Activated naive CD4-positive, alpha-beta T cell treated with anti-CD3 and anti-CD28 coated beads, Interleukin-2, amount 10 ng/mL, durations not matched to agents 7 days and 5 days (primary cell): ENCODE measurements around the gene HSF2BP.
"Not testable (repeated sequence)": the region's sequence is repeated elsewhere in the genome, so short reads cannot be mapped to it uniquely, and the experiment has no call there.

ENCODE experiments used
- CTCF ChIA-PET: fragments of 350-600 bp; sonication (Branson Sonifier 250); formaldehyde crosslinking; loops from one replicate; lab custom pipeline; 2021; ENCODE audit warnings: antibody characterized with exemption; lab: Charles Lee
- DNase-seq: peaks from one replicate; pipeline ENCODE4 v3.0.0-alpha.2; 2020
- H3K27ac Mint-ChIP-seq: one replicate; pipeline ENCODE4 v1.8.0; 2021; ENCODE audit warnings: mild to moderate bottlenecking, moderate library complexity, mixed read lengths
- H3K27me3 Mint-ChIP-seq: one replicate; pipeline ENCODE4 v1.8.0; 2021; ENCODE audit warnings: mild to moderate bottlenecking, mixed read lengths
- H3K36me3 Mint-ChIP-seq: one replicate; pipeline ENCODE4 v1.8.0; 2021; ENCODE audit warnings: mixed read lengths
- H3K4me1 Mint-ChIP-seq: one replicate; pipeline ENCODE4 v1.8.0; 2021; ENCODE audit warnings: mixed read lengths
- H3K4me3 Mint-ChIP-seq: one replicate; pipeline ENCODE4 v1.8.0; 2021; ENCODE audit warnings: mild to moderate bottlenecking, moderate library complexity, mixed read lengths
- H3K9me3 Mint-ChIP-seq: one replicate; pipeline ENCODE4 v1.8.0; 2021; ENCODE audit warnings: mixed read lengths

HSF2BP gene

DNA sequence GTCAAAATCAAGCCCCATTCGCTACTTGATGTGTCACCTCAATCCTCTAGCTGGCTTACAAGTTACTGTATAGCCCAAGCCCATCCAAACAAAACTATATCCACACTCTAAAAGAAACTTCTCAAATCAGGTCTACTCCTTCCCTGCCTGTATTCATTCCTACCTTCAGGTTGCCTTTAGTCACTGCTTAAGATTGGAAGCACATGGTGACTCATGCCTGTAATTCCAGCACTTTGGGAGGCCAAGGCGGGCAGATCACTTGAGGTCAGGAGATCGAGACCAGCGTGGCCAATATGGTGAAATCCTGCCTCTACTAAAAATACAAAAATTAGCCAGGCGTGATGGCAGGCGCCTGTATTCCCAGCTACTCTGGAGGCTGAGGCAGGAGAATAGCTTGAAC, 7.4 kb downstream of the HSF2BP start:
- H3K9me3 Mint-ChIP-seq, H3K36me3 Mint-ChIP-seq, H3K4me1 Mint-ChIP-seq, H3K4me3 Mint-ChIP-seq, CTCF ChIA-PET, H3K27ac Mint-ChIP-seq, DNase-seq: not testable (repeated sequence)
- peaks cover 10% of the 10 kb centered on the region for H3K27me3 Mint-ChIP-seq

DNA sequence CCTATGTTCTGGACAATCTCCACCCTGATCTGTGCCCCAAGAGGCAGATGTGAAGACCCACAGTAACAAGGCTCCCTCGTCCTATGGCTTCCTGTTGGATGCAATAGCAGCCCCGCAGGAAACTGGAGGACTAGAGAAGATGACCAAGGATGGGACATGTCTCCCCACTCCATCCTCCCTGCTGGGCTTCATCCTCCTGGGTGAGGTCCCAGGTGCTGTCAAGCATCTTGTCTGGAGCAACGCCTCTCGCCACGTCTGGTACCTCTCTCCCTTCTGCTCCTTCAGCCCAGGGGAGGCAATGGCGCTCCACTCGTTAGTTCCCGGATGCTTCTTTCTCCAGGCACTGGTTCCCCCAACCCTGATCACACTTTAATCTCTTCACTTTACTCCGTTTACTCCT, 11.1 kb downstream of the HSF2BP start:
- Mint-ChIP-seq H3K36me3 (no peaks in the 10 kb centered on the region), H3K4me3 (no peak overlapping the region), H3K4me1 (peaks cover 22% of the 10 kb centered on the region), H3K27ac (no peak overlapping the region), H3K9me3 (no peaks in the 10 kb centered on the region), H3K27me3 (peaks cover 10% of the 10 kb centered on the region)
- CTCF ChIA-PET, result no interaction called here
- DNase-seq, result no peak

DNA sequence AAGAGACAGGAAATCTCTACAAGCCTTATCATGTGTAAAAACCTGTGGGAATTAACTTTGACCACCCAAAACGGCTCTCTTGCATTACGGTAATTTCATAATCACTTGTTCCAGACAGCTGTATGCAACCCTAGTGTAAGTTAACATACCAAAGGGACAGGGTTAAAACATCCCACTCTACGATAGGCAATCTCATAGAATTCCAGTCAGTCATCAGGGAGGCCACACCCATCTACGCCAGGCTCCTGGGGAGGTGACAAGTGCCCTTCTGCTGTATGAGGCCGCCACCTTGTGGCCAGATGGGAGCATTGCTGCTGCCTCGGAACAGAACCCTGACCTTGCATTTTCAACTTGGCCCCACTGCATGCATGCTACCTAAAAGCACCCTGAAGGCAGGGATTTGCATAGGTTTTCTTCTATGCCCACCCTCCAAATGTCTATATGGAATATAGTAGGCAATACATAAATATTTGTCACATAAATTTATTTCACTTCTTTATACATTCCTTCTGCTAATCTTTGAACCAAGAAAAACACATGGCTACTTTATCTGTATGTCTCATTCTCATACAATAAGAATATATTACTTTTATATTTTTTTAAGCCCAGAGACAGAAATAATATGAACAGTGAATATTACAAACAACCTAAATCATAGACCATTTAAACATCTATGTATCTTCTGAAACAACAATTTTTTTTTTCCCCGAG, 12.6 kb downstream of the HSF2BP start:
- Mint-ChIP-seq H3K27ac (no peak overlapping the region), H3K36me3 (no peaks in the 10 kb centered on the region), H3K4me1 (peaks cover 22% of the 10 kb centered on the region), H3K27me3 (peaks cover 10% of the 10 kb centered on the region), H3K4me3 (peak overlapping the region; percentile 1), H3K9me3 (no peaks in the 10 kb centered on the region)
- DNase-seq, result peak; percentile 89
- CTCF ChIA-PET, result interaction anchor here (1.2 to 1.8 kb wide), 3 partner anchors 13 to 284 kb away, joined by 3 to 4 read pairs (median 3); no protein-coding TSS in a partner anchor

DNA sequence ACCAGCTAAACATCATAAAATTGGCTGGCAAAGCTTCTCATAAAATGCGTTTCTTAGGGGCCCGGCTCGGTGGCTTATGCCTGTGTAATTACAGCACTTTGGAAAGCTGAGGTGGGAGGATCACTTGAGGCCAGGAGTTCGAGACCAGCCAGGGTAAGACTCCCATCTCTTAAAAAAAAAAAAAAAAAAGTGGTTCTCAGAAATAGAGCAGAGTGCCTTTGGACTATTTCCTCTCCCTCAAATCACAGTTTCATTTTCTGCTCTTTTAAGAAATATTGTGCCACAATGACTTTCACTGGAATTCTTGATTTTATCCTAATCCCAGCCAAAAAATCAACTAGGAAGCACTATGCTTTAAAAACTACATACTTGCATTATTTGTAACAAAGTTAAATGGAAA, 13.3 kb downstream of the HSF2BP start:
- H3K9me3 Mint-ChIP-seq, result no peaks in the 10 kb centered on the region
- no peak overlapping the region for H3K27ac Mint-ChIP-seq
- peaks cover 14% of the 10 kb centered on the region for H3K27me3 Mint-ChIP-seq
- DNase-seq, result no peak
- CTCF ChIA-PET, result interaction anchor here (0.8 to 2.1 kb wide), 10 partner anchors 8 to 442 kb away, joined by 3 to 15 read pairs (median 3); partner anchors contain the start of genes HSF2BP and RRP1B
- peak overlapping the region; percentile 44 for H3K4me3 Mint-ChIP-seq
- no peaks in the 10 kb centered on the region for H3K36me3 Mint-ChIP-seq
- peaks cover 22% of the 10 kb centered on the region for H3K4me1 Mint-ChIP-seq

DNA sequence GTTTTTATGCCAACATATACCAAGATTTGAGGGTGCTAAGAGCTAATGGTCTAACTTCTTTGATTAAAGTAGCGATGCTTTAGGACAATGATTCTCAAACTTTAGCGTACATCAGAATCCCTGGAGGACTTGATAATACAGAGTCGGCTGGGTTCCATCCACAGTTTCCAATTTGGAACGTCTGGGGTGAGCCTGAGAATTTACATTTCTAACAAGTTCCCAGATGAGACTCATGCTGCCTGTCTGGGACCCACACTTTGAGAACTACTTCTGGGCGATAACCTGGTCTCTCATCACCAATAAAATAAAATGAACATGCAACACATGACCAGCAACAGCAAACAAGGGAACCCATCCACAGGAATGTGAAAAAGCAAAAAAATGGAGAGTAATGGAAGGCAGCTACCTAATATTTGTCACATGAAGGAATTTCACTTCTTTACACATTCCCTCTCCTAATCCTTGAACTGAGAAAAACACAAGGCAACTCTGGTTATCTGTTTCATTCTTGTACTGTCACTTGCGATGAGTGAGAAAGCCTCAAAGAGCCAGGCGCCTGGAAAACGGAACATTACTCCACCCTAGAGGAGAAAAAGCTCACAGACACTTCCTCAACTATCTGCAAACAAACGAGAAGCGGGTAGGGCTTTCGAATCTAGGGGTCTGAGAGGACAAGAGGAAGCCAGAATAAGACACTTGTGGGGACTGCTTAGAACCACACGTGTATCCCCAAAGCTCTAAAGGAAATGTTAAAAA, 14.0 kb downstream of the HSF2BP start:
- H3K27me3 Mint-ChIP-seq, result peaks cover 15% of the 10 kb centered on the region
- peaks cover 22% of the 10 kb centered on the region for H3K4me1 Mint-ChIP-seq
- no peaks in the 10 kb centered on the region for H3K9me3 Mint-ChIP-seq
- H3K27ac Mint-ChIP-seq, result no peak overlapping the region
- H3K36me3 Mint-ChIP-seq, result no peaks in the 10 kb centered on the region
- peak; percentile 55 for DNase-seq
- CTCF ChIA-PET, result interaction anchor here (0.8 to 2.1 kb wide), 10 partner anchors 8 to 442 kb away, joined by 3 to 15 read pairs (median 3); partner anchors contain the start of genes HSF2BP and RRP1B
- H3K4me3 Mint-ChIP-seq, result peak overlapping the region; percentile 44

DNA sequence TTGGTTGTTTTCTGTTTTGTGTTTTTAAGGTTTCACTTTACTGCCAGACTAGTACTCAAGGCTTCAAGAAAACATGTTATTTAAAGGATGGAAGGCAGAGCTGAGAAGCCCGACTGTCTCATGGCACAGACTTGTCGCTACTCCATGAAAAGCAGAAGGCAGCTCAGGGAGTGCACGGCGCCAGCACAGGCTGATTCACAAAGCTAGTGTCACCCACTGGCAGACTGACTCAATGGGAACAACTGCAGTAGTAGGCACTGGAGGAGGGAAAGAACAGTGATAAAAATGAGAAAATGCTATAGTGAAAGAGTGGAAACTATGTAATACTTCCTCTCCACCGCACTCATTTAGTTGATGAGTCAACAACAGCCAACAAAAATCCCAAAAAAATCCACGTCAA, 14.7 kb downstream of the HSF2BP start:
- no peaks in the 10 kb centered on the region for H3K36me3 Mint-ChIP-seq
- CTCF ChIA-PET, result interaction anchor here (1.5 to 2.1 kb wide), 2 partner anchors 32 to 37 kb away, joined by 4 to 15 read pairs; no protein-coding TSS in a partner anchor
- H3K4me1 Mint-ChIP-seq, result peaks cover 22% of the 10 kb centered on the region
- no peak overlapping the region for H3K4me3 Mint-ChIP-seq
- no peak for DNase-seq
- H3K9me3 Mint-ChIP-seq, result no peaks in the 10 kb centered on the region
- H3K27me3 Mint-ChIP-seq, result peaks cover 15% of the 10 kb centered on the region
- H3K27ac Mint-ChIP-seq, result no peak overlapping the region

DNA sequence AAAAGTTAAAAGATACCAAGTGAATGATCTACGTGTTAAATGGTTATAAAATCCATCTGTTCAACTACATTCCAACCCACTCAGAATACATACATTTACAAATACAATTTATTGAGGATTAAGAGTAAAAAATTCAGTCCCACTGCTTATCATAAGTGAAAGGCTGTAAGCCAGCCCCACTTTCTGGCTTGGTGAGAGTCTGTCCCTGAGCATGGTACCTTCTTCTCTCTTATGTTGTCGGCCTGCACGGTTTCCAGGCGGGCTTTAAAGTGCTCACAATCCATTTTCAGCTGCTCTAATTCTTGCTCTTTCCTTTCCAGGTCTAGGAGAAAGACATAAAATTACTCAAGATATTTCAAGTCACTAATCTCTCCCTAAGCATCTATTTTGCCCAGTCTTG, 15.2 kb downstream of the HSF2BP start:
- no peaks in the 10 kb centered on the region for H3K36me3 Mint-ChIP-seq
- no peak for DNase-seq
- peaks cover 22% of the 10 kb centered on the region for H3K4me1 Mint-ChIP-seq
- no peaks in the 10 kb centered on the region for H3K9me3 Mint-ChIP-seq
- CTCF ChIA-PET, result interaction anchor here (2.1 kb wide), 1 partner anchor 32 kb away, joined by 15 read pairs; no protein-coding TSS in a partner anchor
- no peak overlapping the region for H3K27ac Mint-ChIP-seq
- H3K27me3 Mint-ChIP-seq, result peaks cover 15% of the 10 kb centered on the region
- H3K4me3 Mint-ChIP-seq, result no peak overlapping the region

DNA sequence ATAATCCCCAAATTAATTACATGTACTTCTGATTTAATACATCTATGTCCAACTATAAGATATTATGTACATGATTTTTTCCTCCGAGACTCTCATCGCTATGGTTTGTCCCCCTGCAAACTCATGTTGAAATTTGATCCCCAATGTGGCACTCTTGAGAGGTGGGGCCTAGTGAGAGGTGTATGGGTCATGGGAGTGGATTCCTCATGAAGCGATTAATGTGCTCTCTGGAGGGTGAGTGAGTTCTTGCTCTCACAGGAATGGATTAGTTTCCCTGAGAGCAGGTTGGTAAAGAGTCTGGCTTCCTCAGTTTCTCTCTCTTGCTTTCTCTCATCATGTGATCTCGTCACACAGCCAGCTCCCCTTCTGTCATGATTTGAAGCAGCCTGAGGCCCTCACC, 16.1 kb downstream of the HSF2BP start:
- Mint-ChIP-seq H3K4me1 (peaks cover 22% of the 10 kb centered on the region), H3K4me3 (no peak overlapping the region), H3K9me3 (no peaks in the 10 kb centered on the region), H3K27ac (no peak overlapping the region), H3K36me3 (no peaks in the 10 kb centered on the region), H3K27me3 (peaks cover 10% of the 10 kb centered on the region)
- CTCF ChIA-PET, result no interaction called here
- no peak for DNase-seq

DNA sequence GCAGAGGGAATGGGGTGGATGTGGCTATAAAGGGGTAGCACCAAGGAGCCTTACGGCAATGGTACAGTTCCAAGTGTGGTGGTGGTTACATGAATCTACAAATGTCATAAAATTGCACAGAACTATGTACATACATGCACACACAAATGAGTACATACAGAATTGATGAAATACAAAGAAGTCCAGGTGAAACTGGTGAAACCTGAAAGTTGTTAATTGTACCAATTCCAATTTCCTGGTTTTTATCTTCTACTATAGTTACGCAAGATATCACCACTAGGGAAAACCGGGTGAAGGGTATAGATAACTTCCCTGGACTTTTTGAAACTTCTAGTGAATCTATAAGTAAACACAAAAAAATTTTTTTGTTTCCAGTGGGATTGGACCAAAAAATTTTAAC, 18.9 kb downstream of the HSF2BP start:
- Mint-ChIP-seq H3K4me1 (peaks cover 8% of the 10 kb centered on the region), H3K36me3 (no peaks in the 10 kb centered on the region), H3K9me3 (no peaks in the 10 kb centered on the region), H3K27ac (no peak overlapping the region), H3K27me3 (peaks cover 5% of the 10 kb centered on the region), H3K4me3 (no peak overlapping the region)
- CTCF ChIA-PET, result interaction anchor here (0.6 kb wide), 1 partner anchor 323 kb away, joined by 3 read pairs; no protein-coding TSS in a partner anchor
- DNase-seq, result no peak

DNA sequence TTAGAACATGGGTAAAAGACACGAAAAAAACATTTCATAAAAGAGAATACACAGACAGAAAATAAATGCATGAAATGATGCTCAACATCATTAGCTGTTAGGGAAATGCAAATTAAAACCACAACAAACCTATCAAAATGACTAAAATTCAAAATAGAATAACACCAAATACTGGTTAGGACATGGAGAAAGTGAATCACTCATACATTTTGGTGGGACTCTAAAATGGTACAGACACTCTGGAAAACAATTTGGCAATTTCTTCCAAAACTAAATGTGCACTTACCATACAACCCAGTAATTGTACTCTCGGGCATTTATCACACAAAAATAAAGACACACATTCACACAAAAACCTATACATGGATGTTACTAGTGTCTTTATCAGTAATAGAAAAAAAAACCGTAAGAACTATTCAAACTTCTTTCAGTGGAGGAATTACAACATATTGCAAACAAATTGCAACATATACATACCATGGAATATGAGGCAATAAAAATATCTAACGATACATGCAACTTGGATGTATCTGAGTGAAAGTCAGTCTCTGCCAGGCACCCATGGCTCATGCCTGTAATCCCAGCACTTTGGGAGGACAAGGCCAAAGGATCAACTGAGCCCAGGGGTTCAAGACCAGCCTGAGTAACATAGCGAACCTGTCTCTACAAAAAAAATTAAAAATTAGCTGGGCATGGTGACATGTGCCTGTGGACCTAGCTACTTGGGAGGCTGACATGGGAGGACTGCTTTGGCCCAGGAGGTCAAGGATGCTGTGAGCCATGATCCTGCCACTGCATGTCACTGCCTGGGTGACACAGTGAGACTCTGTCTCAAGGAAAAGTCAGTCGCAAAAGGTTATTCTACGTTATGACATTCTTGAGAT, 19.6 kb downstream of the HSF2BP start:
- no peak overlapping the region for H3K4me3 Mint-ChIP-seq
- H3K4me1 Mint-ChIP-seq, result peaks cover 3% of the 10 kb centered on the region
- H3K27ac Mint-ChIP-seq, result no peak overlapping the region
- no peaks in the 10 kb centered on the region for H3K9me3 Mint-ChIP-seq
- H3K27me3 Mint-ChIP-seq, result peaks cover 5% of the 10 kb centered on the region
- H3K36me3 Mint-ChIP-seq, result no peaks in the 10 kb centered on the region
- CTCF ChIA-PET, result no interaction called here
- DNase-seq, result no peak

DNA sequence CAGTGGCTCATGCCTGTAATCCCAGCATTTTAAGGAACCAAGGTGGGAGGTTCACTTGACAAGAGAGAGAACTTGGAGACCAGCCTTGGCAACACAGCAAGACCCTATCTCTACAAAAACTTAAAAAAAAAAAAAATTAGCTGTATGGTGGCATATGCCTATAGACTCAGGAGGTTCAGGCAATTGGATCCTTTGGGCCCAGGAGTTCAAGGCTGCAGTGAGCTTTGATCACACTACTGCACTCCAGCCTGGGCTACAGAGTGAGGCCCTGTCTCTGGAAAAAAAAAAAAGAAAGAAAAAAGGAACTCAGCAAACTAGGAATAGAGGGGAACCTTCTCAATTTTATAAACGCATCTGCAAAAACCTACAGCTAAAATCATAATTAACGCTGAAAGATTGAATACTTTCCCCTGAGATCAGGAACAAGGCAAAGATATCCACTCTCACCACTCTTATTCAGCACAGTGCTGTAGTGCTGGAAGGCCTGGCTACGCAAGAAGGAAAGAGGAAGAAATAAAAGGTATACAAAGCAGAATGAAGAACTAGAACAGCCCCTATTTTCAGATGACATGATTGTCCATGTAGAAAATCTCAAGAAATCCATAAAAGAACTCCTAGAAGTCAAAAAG, 21.6 kb downstream of the HSF2BP start:
- Mint-ChIP-seq H3K27ac (no peak overlapping the region), H3K4me3 (no peak overlapping the region), H3K27me3 (peaks cover 5% of the 10 kb centered on the region), H3K9me3 (no peaks in the 10 kb centered on the region), H3K36me3 (no peaks in the 10 kb centered on the region), H3K4me1 (no peaks in the 10 kb centered on the region)
- CTCF ChIA-PET, result interaction anchor here (0.9 kb wide), 1 partner anchor 8 kb away, joined by 3 read pairs; no protein-coding TSS in a partner anchor
- DNase-seq, result no peak

DNA sequence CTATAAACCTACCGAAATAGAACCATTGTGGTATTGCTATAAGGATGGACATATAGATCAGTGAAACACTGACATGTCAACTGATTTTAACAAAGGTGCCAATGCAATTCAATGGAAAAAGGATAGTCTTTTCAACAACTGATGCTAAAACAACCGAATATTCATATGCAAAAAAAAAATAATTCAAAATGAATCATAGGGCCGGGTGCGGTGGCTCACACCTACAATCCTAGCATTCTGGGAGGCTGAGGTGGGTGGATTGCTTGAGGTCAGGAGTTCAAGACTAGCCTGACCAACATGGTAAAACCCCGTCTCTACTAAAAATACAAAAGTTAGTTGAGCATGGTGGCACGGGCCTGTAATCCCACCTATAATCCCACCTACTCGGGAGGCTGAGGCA, 23.9 kb downstream of the HSF2BP start:
- Mint-ChIP-seq H3K4me1 (no peaks in the 10 kb centered on the region), H3K27me3 (no peaks in the 10 kb centered on the region), H3K36me3 (no peaks in the 10 kb centered on the region), H3K9me3 (no peaks in the 10 kb centered on the region), H3K27ac (no peak overlapping the region), H3K4me3 (no peak overlapping the region)
- no peak for DNase-seq
- CTCF ChIA-PET, result no interaction called here

DNA sequence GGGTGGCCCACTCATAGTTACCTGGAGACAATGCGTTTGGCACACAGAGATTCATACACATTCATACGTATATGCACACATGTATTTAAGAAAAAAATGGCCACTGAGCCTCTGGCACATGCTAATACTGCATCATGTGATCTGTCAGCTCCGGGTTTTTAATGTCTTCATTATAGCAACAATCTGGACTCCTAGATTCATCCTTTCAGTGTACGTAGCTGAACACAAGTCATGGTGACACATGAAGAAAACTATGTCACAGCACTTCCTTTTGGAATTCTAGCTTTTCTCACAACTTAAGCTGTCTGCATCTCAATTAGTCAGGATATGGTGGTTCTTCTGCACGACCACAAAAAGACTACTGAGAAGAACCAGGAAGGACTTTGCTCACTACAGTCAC, 24.7 kb downstream of the HSF2BP start:
- H3K27me3 Mint-ChIP-seq, result no peaks in the 10 kb centered on the region
- no peak overlapping the region for H3K27ac Mint-ChIP-seq
- no peaks in the 10 kb centered on the region for H3K9me3 Mint-ChIP-seq
- H3K4me1 Mint-ChIP-seq, result no peaks in the 10 kb centered on the region
- no peaks in the 10 kb centered on the region for H3K36me3 Mint-ChIP-seq
- CTCF ChIA-PET, result no interaction called here
- no peak for DNase-seq
- no peak overlapping the region for H3K4me3 Mint-ChIP-seq
